ENCODE measurements around the gene PAWR.

Gene PAWR

GRCh38 chr12:79591988-79592387, 98.8 kb downstream of the PAWR start:
- TF ChIP-seq CTCF (conservative IDR thresholded peaks at IDR 0.05; ENCODE audit: low read depth, low read length), result no peak
- Histone ChIP-seq H3K79me2 (ENCODE audit: insufficient read depth, low read depth) (no peaks in the 10 kb centered on the region), H3K27ac (no peak overlapping the region), H3K36me3 (ENCODE audit: insufficient read depth) (no peaks in the 10 kb centered on the region), H3K9ac (no peak overlapping the region), H3K27me3 (ENCODE audit: insufficient read depth, low read depth) (no peaks in the 10 kb centered on the region), H3K4me1 (ENCODE audit: low read depth, poor library complexity, severe bottlenecking) (peaks cover 4% of the 10 kb centered on the region), H3K4me3 (IDR thresholded peaks at IDR 0.05; ENCODE audit: insufficient read depth, low read depth, low read length) (no peak overlapping the region), H3K4me2 (no peak overlapping the region), H2AFZ (ENCODE audit: low read depth) (no peak overlapping the region), H4K20me1 (ENCODE audit: insufficient read depth) (no peaks in the 10 kb centered on the region)

GRCh38 chr12:79590751-79591150, 100.0 kb downstream of the PAWR start:
- no peak overlapping the region for H3K9ac ChIP-seq
- H3K4me3 ChIP-seq (IDR thresholded peaks at IDR 0.05; ENCODE audit: insufficient read depth, low read depth, low read length), result no peak overlapping the region
- H3K4me2 ChIP-seq, result no peak overlapping the region
- no peaks in the 10 kb centered on the region for H3K36me3 ChIP-seq (ENCODE audit: insufficient read depth)
- H3K79me2 ChIP-seq (ENCODE audit: insufficient read depth, low read depth), result no peaks in the 10 kb centered on the region
- H3K27ac ChIP-seq, result no peak overlapping the region
- H3K4me1 ChIP-seq (ENCODE audit: low read depth, poor library complexity, severe bottlenecking), result peaks cover 4% of the 10 kb centered on the region
- H4K20me1 ChIP-seq (ENCODE audit: insufficient read depth), result no peaks in the 10 kb centered on the region
- H2AFZ ChIP-seq (ENCODE audit: low read depth), result no peak overlapping the region
- no peaks in the 10 kb centered on the region for H3K27me3 ChIP-seq (ENCODE audit: insufficient read depth, low read depth)
- no peak for TF ChIP-seq CTCF (conservative IDR thresholded peaks at IDR 0.05; ENCODE audit: low read depth, low read length)

- peaks cover 4% of the 10 kb centered on the region for H3K4me1 ChIP-seq (ENCODE audit: low read depth, poor library complexity, severe bottlenecking)
- H3K36me3 ChIP-seq (ENCODE audit: insufficient read depth), result no peaks in the 10 kb centered on the region
- H2AFZ ChIP-seq (ENCODE audit: low read depth), result no peak overlapping the region
- H3K27ac ChIP-seq, result no peak overlapping the region
- no peak overlapping the region for H3K4me2 ChIP-seq
- TF ChIP-seq CTCF (conservative IDR thresholded peaks at IDR 0.05; ENCODE audit: low read depth, low read length), result no peak
- H3K4me3 ChIP-seq (IDR thresholded peaks at IDR 0.05; ENCODE audit: insufficient read depth, low read depth, low read length), result no peak overlapping the region
- H4K20me1 ChIP-seq (ENCODE audit: insufficient read depth), result no peaks in the 10 kb centered on the region
- H3K9ac ChIP-seq, result no peak overlapping the region
- no peaks in the 10 kb centered on the region for H3K79me2 ChIP-seq (ENCODE audit: insufficient read depth, low read depth)
- no peaks in the 10 kb centered on the region for H3K27me3 ChIP-seq (ENCODE audit: insufficient read depth, low read depth)
These were observed 103.4 kb downstream of the PAWR start for GRCh38 chr12:79587368-79587767.

- Histone ChIP-seq H3K4me2 (no peak overlapping the region), H3K9ac (no peak overlapping the region), H3K79me2 (ENCODE audit: insufficient read depth, low read depth) (no peaks in the 10 kb centered on the region), H4K20me1 (ENCODE audit: insufficient read depth) (no peaks in the 10 kb centered on the region), H2AFZ (ENCODE audit: low read depth) (no peak overlapping the region), H3K4me1 (ENCODE audit: low read depth, poor library complexity, severe bottlenecking) (peaks cover 4% of the 10 kb centered on the region), H3K27me3 (ENCODE audit: insufficient read depth, low read depth) (no peaks in the 10 kb centered on the region), H3K27ac (no peak overlapping the region), H3K36me3 (ENCODE audit: insufficient read depth) (no peaks in the 10 kb centered on the region), H3K4me3 (IDR thresholded peaks at IDR 0.05; ENCODE audit: insufficient read depth, low read depth, low read length) (no peak overlapping the region)
- no peak for TF ChIP-seq CTCF (conservative IDR thresholded peaks at IDR 0.05; ENCODE audit: low read depth, low read length)
These were observed 105.6 kb downstream of the PAWR start for GRCh38 chr12:79585147-79585546.

All from KMS-11 (cell line).